GM21576 (cell line): ENCODE results near the gene OAS3.
"Not testable (repeated sequence)": the region's sequence is repeated elsewhere in the genome, so short reads cannot be mapped to it uniquely, and the experiment has no call there.

Source experiments
- ATAC-seq: cut with Tn5 transposase; IDR thresholded peaks from one replicate; pipeline ENCODE4 v1.9.1; 2021; ENCODE audit warnings: mild to moderate bottlenecking, moderate library complexity; ENCODE audit not compliant: unreplicated experiment

Gene OAS3

DNA sequence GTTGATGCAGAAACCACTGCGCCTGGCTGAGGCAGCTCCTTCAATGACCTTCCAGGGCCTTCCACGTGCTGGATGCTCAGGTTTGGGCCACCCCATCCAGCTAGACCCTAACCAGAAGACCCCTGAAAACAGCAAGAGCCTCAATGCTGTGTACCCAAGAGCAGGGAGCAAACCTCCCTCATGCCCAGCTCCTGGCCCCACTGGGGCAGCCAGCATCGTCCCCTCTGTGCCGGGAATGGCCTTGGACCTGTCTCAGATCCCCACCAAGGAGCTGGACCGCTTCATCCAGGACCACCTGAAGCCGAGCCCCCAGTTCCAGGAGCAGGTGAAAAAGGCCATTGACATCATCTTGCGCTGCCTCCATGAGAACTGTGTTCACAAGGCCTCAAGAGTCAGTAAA is 10.5 kb downstream of the OAS3 start:
- ATAC-seq, result no peak

DNA sequence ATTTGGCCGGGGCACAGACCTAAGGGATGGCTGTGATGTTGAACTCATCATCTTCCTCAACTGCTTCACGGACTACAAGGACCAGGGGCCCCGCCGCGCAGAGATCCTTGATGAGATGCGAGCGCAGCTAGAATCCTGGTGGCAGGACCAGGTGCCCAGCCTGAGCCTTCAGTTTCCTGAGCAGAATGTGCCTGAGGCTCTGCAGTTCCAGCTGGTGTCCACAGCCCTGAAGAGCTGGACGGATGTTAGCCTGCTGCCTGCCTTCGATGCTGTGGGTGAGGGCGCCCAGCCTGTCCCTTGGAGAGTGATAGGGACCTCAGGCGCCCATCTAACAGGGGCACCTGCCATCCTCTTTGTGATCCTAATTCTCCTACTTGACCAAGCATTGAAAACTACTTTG is 12.4 kb downstream of the OAS3 start:
- no peak for ATAC-seq

DNA sequence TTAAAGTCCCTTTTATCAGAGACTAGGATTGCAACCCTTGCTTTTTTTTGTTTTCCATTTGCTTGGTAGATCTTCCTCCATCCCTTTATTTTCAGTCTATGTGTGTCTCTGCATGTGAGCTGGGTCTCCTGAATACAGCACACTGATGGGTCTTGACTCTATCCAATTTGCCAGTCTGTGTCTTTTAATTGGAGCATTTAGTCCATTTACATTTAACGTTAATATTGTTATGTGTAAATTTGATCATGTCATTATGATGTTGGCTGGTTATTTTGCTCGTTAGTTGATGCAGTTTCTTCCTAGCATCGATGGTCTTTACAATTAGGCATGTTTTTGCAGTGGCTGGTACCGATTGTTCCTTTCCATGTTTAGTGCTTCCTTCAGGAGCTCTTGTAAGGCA is 18.9 kb downstream of the OAS3 start:
- ATAC-seq, result not testable (repeated sequence)

DNA sequence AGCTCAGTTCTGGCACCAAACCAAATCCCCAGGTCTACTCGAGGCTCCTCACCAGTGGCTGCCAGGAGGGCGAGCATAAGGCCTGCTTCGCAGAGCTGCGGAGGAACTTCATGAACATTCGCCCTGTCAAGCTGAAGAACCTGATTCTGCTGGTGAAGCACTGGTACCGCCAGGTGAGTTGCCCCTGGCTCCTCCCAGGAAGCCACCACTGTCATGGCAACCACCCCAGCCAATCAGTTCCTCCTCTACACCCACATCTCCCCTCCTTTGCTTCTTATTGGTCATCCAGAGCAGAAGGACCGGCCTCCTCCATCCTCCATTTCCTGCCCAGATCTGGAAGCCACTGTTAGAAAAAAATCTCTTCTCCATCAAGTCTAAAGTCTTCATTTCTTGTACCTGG is 22.8 kb downstream of the OAS3 start:
- ATAC-seq, result no peak

DNA sequence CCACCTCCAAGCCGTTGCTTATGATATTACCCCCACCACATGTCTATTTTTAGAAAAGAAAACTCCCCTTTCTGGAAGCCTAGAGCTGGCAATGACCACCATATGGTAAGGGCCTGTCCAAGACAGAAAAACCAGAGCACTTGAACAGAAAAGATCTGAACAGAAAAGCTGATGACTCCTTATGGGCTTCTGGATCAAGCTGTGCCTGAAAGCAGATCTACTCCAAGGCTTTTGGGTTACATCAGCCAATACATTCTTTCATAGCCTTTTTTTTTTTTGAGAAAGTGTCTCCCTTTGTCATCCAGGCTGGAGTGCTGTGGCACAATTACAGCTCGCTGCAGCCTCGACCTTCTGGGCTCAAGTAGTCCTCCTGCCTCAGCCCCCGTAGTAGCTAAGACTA is 23.3 kb downstream of the OAS3 start:
- no peak for ATAC-seq

DNA sequence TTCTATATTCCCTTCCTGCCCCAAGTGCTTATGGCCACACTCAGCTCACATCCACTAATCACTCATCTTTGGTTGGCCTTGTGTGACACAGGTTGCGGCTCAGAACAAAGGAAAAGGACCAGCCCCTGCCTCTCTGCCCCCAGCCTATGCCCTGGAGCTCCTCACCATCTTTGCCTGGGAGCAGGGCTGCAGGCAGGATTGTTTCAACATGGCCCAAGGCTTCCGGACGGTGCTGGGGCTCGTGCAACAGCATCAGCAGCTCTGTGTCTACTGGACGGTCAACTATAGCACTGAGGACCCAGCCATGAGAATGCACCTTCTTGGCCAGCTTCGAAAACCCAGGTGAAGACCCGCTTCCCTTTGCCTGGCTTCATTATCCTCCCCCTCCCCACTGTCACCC is 24.3 kb downstream of the OAS3 start:
- no peak for ATAC-seq

DNA sequence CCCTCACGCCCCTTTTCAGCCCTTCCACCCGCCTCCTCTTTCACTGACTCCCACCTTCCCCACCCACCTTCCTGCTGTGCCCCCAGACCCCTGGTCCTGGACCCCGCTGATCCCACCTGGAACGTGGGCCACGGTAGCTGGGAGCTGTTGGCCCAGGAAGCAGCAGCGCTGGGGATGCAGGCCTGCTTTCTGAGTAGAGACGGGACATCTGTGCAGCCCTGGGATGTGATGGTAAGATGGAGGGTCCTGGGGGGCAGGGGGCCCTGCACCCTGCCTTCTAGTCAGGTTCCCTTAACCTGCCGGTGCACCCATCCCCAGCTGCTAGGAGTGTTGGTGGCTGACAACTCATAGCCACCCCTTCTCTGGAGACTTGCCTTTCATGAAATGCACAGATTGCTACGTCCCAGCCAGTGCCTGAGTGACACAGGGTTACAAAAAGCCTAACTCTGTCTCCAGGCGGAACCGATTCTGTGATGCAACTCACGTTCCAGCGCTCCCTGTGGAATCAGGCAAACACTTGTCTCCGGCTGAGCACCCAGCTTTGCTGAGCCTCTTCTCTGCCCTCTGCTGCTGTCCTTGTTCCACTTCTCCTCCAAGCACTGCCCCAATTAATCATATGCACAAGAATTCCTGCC is 25.1 kb downstream of the OAS3 start:
- ATAC-seq, result no peak

DNA sequence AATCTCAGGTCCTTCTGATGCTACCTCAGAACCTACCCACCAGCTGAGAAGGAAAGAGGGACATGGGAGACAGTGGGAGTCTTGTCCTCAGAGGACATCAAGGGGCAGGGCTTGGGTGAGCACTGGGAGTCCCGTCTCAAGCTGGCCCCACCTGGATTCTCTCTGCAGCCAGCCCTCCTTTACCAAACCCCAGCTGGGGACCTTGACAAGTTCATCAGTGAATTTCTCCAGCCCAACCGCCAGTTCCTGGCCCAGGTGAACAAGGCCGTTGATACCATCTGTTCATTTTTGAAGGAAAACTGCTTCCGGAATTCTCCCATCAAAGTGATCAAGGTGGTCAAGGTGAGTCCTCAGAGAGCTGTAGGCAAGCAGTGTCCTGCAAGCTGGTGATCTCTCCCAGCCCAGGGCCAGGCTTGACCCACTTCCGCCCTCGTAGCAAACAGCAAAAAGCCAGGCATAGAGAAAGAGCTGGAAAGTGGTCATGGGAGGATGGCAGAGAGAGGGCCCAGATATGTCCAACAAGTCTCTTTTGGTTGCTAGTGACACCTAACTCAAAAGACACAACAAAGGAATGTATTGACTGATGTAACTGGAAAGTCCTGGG is 25.9 kb downstream of the OAS3 start:
- ATAC-seq, result no peak

DNA sequence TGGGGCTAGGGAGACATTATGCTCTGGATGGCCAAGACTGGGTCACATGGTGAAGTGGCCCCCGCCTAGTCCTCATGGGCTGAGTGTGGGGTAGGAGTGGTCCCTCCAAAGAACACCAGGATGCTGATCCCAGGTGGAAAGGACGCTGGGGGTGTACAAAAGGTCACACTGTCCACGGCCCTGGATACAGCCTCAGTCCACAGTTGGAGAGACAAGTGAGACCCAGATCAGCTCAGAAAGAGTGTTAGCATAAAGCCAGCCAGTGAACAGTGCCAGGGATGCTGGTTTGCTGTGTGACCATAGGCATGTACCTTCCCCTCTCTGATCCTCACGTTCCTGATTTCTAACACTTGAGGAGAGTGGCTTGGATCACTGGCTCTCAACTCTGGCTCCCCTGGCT is 26.6 kb downstream of the OAS3 start:
- ATAC-seq, result no peak

DNA sequence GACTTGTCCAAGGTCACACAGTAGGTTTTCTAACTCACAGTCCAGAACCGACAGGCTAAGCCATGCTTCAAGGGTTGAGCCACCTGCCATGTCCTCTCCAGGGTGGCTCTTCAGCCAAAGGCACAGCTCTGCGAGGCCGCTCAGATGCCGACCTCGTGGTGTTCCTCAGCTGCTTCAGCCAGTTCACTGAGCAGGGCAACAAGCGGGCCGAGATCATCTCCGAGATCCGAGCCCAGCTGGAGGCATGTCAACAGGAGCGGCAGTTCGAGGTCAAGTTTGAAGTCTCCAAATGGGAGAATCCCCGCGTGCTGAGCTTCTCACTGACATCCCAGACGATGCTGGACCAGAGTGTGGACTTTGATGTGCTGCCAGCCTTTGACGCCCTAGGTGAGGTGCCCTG is 27.4 kb downstream of the OAS3 start:
- ATAC-seq, result no peak

DNA sequence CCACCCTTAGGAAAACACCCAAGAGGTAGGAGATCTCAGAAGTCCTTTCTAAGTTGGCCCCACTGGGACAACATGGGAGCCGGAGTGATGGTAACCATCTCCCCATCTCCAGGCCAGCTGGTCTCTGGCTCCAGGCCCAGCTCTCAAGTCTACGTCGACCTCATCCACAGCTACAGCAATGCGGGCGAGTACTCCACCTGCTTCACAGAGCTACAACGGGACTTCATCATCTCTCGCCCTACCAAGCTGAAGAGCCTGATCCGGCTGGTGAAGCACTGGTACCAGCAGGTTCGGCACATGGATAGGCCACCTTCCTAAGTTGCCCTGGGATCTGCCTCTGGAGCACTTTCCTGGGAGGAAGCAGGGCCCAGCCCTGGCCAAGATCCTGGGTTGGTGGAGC is 29.0 kb downstream of the OAS3 start:
- ATAC-seq, result no peak

DNA sequence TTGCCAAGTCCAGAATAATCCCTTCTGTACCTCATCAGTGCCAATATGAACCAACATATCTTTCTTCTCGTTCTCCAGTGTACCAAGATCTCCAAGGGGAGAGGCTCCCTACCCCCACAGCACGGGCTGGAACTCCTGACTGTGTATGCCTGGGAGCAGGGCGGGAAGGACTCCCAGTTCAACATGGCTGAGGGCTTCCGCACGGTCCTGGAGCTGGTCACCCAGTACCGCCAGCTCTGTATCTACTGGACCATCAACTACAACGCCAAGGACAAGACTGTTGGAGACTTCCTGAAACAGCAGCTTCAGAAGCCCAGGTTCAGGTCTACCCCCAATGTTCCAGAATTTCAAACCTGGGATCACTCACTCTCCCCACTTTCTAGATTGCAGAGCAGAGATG is 29.6 kb downstream of the OAS3 start:
- no peak for ATAC-seq

DNA sequence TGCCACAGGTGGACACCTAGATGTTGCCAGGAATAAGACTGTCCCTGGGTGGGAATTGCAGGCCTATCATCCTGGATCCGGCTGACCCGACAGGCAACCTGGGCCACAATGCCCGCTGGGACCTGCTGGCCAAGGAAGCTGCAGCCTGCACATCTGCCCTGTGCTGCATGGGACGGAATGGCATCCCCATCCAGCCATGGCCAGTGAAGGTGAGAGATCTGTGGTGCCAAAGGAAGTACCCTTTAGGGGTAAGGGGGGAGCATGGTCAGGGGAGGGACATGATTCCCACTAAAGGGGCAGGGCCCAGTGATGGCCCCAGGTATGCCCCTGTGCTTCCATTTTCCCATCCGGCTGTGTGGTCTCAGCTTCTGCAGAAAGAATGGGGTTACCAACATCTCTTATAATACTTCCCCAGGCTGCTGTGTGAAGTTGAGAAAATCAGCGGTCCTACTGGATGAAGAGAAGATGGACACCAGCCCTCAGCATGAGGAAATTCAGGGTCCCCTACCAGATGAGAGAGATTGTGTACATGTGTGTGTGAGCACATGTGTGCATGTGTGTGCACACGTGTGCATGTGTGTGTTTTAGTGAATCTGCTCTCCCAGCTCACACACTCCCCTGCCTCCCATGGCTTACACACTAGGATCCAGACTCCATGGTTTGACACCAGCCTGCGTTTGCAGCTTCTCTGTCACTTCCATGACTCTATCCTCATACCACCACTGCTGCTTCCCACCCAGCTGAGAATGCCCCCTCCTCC is 31.5 kb downstream of the OAS3 start:
- ATAC-seq, result no peak

DNA sequence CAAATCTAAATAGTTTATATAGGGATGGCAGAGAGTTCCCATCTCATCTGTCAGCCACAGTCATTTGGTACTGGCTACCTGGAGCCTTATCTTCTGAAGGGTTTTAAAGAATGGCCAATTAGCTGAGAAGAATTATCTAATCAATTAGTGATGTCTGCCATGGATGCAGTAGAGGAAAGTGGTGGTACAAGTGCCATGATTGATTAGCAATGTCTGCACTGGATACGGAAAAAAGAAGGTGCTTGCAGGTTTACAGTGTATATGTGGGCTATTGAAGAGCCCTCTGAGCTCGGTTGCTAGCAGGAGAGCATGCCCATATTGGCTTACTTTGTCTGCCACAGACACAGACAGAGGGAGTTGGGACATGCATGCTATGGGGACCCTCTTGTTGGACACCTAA is 32.1 kb downstream of the OAS3 start:
- no peak for ATAC-seq

DNA sequence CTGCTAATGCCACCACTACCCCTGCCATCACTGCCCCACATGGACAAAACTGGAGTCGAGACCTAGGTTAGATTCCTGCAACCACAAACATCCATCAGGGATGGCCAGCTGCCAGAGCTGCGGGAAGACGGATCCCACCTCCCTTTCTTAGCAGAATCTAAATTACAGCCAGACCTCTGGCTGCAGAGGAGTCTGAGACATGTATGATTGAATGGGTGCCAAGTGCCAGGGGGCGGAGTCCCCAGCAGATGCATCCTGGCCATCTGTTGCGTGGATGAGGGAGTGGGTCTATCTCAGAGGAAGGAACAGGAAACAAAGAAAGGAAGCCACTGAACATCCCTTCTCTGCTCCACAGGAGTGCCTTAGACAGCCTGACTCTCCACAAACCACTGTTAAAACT is 33.0 kb downstream of the OAS3 start:
- no peak for ATAC-seq

DNA sequence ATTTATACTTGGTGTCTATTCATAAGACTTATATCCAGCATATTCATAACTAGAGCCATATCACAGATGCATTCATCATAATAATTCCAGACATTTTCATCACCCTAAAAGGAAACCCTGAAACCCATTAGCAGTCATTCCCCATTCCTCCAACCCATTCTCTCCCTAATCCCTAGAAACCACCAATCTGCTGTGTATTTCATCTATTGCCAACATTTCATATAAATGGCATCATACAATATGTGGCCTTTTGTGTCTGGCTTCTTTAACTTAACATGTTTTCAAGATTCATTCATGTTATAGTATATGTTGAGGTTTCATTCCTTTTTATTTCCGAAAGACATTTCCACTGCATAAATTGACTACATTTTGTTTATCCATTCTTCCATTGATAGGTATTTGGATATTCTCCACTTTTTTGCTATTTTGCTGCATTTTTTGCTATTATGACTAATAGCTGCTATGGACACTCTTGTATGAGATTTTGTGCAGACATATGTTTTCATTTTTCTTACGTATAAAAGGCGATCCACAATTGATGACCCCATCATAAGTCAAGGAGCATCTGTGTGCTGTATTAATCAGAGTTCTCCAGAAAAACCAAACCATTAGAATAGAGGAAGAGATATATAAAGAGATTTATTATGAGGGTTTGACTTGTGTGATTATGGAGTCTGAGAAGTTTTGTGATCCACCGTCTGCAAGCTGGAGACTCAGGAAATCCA is 34.9 kb downstream of the OAS3 start:
- no peak for ATAC-seq

DNA sequence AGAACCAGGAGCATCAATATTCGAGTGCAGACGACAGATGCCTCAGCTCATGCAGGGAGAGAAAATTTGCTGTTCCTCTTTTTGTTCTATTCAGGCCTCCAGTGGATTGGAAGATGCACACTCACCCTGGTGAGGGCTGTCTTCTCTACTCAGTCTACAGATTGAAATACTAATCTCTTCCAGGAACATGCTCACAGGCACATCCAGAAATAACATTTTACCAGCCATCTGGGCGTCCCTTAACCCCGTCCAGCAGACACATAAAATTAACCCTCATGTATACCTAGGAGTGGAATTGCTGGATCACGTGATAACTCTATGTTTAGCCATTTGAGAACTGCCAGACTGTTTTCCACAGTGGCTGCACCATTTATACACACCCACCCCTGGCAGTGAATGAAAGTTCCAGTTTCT is 35.6 kb downstream of the OAS3 start:
- no peak for ATAC-seq

DNA sequence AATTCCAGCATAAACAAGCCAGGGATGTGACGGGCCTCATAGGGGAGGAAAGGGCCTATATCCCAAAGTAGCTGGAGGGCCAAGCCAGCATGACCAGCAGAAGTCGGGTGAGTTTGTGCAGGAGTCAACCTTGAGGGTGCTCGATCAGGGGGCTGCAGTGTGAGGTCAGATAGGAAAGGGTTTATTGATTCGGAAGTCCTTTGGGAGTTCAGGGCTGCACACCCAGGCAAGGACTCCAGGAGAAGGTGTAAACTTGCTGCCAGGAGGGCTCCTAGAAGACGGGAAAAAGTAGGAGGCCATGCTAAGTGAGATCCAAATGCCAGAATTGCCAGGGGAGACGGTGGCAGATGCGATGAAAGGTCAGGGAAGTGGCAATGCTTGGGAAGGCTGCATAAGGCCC is 36.6 kb downstream of the OAS3 start:
- no peak for ATAC-seq

DNA sequence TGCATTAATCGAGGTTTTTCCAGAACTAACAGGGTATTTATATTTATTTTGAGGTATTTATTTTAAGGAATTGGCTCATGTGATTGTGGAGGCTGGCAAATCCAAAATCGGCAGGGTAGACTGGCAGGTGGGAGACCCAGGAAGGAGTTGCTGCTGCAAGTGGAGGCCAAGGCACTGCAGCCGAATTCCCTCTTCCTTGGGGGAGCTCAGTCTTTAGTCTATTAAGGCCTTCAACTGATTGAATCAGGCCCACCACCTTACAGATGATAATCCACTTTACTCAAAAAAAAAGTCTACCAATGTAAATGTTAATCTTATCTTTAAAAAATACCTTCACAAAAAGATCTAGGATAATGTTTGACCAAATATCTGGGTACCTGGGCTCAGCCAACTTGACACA is 38.9 kb downstream of the OAS3 start:
- ATAC-seq, result no peak

DNA sequence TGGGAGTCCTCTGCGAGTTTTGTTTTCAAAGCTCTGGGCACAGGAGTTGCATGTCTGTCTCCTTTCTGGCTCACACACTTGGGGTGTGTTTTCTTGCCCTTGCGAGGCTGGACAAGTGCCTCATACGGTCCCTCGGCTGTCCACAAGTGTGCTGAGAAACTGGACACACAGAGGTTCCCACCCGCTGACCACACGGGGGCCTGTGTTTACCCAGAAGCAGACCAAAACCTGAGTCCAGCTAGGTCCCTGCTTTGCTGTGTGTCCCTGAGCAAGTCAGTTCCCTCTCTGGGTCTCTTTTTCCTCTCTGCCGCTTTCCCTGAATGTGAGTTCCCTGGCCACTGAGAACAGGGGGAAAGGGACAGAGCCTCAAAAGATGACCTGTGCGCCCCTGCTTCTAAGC is 39.4 kb downstream of the OAS3 start:
- ATAC-seq, result no peak

DNA sequence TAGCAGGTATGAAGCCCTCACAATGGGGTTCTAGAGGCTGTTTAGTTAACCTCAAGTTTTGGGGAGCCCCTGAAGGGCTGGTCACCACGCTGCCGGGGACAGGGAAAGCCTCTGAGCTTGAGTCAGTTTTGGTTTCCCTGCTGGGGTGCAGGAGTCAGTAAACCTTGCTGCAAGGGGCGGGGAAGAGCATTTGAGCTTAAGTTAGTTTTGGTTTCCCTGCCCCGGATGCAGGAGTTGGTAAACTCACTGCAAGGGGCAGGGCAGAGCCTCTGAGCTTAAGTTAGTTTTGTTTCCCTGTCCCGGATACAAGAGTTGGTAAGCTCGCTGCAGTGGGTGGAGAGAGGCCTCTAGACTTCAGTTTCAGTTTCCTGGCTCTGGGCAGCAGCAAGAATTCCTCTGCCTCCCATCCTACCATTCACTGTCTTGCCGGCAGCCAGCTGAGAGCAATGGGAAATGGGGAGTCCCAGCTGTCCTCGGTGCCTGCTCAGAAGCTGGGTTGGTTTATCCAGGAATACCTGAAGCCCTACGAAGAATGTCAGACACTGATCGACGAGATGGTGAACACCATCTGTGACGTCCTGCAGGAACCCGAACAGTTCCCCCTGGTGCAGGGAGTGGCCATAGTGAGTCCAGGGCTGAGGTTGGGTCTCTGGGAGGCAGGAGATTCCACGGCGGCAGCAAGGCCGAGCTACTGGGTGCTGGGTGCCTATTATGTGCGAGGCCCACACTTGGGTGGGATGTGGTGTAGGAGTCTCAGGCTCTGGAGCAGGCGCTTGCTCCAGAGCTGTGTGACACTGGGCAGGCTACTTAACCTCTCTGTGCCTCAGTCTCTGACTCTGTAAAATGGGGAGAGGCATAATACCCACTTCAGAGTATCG is 40.1 kb downstream of the OAS3 start, which contains the start of gene OAS2:
OAS2 (plus strand) TSS at position 357 of the 878 bp plus-strand sequence; CDS start at position 447, 90 bp downstream.
- ATAC-seq, result peak; percentile 81
